Spleen (tissue), 7 donors: ENCODE data around the gene YPEL2.

Source experiments
- CTCF ChIP-seq, 11 experiments: fragments of 200-600 bp in 7 of 11; fragments of 450-650 bp in 4 of 11; sonication (generic) in 4 of 11; IDR thresholded peaks in 8 of 11; conservative IDR thresholded peaks in 3 of 11; 1 replicate in 7 of 11; 2 replicates in 4 of 11; pipeline versions ENCODE4 v1.4.0 to v1.8.0; 2016 to 2021; ENCODE audit warnings: antibody characterized with exemption in 11 of 11, inconsistent platforms in 4 of 11, mild to moderate bottlenecking in 1 of 11
- POLR2A ChIP-seq, 3 donors: fragments of 450-650 bp; IDR thresholded peaks; one replicate each; pipeline ENCODE4 v1.5.1; 2017; ENCODE audit warnings: antibody characterized with exemption in 3 of 3, mild to moderate bottlenecking in 1 of 3
- POLR2AphosphoS5 ChIP-seq, 3 donors: sonication (generic); formaldehyde crosslinking; IDR thresholded peaks; one replicate each; pipeline ENCODE4 v1.5.1; 2017; ENCODE audit warnings: antibody characterized with exemption in 3 of 3
- donor health status: DM: no; HTN: no; CAD: no; lungs with moderate emphysema.
- donor health status: DM: no; HTN: no; CAD: no.
- donor health status: DM: no; HTN: no; CAD: no.

GRCh38 chr17:59345476-59345875, 14.0 kb downstream of the YPEL2 start:
- TF ChIP-seq POLR2A (IDR thresholded peaks at IDR 0.05) (no peak), CTCF (IDR thresholded peaks at IDR 0.05 in 8 of 11, conservative IDR thresholded peaks at IDR 0.05 in 3 of 11) (no peak), POLR2AphosphoS5 (IDR thresholded peaks at IDR 0.05) (no peak)
